AG08396 (cell line): Measurements from ENCODE around the gene KCNN4.
"Not testable (repeated sequence)": the region's sequence is repeated elsewhere in the genome, so short reads cannot be mapped to it uniquely, and the experiment has no call there.

Source experiments
- DNase-seq: peaks from one replicate; pipeline ENCODE4 v3.0.0; 2012; ENCODE audit warnings: low spot score, mixed read lengths

Gene KCNN4

DNA sequence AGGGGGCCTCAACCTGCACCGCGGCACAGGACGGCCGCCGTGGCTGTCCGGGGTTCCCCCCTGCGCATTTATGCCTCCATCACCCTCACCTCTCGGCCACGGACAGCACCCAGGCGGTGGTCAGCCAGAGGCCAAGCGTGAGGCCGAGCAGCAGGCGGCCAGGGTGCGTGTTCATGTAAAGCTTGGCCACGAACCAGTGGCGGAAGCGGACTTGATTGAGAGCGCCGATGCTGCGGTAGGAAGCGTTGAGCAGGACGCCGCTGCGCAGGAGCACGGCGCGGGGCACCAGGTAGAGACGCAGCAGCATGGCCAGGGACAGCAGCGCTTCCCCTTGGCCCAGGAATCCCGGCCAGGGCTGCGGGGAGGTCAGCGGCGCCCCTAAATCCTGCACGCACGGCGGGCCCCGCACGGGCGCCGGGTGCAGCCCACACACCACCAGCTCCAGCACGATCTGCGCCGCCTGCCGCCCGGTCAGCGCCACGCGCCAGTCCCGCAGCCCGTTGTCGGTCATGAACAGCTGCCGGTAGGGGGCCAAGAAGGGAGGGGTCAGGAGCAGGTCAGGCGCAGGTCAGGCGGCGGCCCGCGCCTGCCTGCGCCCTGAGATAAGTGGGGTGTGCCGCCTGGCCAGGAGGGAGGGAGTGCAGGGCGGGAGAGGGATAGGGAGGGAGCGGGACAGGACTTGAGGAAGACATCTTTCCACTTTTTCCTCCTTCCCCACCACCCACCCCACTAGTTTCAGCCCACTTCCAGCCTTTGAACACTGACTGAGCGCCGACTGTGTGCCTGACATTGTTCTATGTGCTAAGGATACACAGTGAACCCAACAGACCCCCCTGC lies 6.5 kb downstream of the KCNN4 start:
- DNase-seq = peak; percentile 88

DNA sequence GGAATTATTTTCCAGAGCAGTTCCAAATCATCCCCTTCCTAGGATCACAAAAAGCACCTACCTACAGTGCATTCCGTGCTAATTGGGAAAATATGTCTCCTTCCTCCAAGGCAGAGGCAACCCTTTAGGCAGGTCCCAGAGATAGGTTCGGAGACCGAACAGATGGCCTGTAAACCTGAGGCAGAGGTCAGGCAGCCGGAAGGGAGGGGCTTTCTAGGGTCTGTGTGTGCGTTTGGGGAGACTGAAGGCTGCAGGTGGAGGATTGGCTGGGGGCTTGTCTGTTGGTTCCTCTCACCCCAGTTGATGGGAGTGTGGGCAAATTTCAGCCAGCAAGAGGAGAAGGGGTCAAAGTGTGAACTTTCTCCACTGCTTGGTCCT lies 7.1 kb downstream of the KCNN4 start:
- no peak for DNase-seq

DNA sequence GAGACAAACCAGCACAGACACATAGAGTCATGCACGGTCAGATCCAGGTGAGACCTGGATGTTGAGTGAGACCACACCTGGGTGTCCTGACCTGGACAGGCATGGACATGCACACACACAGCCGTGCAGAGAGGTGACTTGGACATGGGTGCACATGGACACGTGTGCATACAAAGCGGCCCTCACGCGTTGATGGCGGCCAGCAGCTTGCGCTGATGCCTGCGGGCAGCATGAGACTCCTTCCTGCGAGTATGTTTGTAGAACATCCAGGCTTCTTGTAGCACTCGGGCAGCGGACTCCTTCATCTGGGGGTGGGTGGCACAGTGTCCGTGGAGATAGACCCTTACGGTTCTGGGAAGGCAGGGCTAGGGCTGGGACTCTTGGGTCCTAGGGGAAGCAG lies 11.5 kb downstream of the KCNN4 start:
- DNase-seq = no peak

DNA sequence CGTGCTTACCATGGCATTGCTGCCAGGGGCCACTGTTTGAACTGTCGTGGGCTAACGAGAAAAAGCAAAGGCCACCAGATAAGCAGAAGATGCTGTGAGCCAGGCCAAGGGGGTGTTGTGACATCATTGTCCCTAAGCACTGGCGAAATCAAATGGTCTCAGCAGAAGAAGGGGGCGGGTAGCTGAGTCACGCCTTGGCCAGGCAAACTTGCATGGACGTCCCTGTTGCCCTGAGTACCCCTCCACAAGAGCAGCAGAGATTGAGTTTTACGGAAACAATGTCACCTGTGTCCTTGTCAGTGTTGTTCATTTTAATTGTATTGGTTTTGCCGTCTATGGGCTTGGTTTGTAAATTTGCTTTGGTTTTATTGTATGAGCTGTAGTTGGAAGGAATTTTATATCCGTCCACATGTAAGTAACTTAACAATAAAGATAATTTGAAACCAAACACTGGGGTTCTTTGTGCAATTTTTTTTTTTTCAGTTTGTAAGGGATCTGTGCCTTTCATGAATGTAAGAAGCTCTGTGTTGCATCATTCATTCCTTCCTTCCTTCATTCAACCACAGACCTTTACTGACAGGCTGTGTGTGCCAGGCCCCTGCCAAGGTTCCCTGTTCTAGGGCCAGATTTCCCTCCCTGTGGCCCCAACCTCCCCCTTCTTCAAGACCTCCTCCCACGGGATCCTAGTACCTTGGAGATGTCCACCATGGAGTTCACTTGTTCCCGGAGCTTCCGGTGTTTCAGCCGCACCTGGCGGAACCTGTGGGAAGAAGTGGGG lies 12.3 kb downstream of the KCNN4 start:
- no peak for DNase-seq

DNA sequence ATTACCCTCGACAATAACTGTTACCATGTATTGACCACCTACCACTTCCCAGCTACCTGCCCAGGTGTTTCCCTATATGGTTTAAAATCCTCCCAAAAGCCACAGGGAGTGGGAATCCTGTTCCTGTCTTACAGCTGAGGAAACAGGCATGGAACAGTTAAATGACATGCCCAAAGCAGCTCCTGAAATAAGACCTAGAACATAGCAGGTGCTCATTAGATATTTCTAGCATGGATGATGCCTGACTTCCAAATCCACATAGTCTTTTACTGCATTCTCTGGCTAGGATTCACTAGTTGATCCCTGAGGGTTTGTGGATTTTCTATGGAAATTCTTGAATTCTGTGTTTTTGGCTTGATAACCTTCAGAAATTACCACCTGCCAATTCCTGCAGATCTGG lies 13.0 kb downstream of the KCNN4 start:
- no peak for DNase-seq

DNA sequence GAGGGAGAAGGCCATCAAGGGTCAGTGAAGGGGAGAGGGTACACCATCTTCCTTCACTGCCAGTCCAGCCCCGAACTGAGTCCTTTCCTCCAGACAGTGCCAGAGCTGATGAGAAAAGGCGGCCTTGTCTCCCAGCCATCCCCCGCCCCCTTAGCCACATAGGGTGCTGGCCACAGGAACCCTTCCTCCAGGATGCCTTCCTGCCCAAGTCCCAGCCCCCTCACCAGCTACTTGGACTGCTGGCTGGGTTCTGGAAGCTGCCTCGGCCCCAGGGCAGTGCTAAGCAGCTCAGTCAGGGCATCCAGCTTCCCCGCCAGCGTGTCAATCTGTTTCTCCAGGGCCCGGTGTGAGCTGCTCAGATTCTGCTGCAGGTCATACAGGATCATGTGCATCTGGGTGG lies 13.5 kb downstream of the KCNN4 start:
- no peak for DNase-seq

DNA sequence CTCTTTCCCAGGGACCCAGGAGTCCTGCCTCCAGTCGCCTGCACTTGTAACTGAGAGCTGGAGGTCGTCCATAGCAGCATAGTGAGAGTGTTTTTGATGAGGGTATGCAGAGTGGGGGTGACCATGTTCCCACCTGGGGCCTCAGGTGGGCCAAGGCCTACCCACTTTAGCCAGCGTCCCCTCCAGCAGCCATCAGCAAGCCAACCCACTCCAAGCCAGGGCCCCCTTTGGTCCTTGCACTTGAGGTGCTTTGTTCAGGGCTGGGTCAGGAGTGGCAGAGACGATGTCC lies 14.1 kb downstream of the KCNN4 start:
- DNase-seq = no peak

DNA sequence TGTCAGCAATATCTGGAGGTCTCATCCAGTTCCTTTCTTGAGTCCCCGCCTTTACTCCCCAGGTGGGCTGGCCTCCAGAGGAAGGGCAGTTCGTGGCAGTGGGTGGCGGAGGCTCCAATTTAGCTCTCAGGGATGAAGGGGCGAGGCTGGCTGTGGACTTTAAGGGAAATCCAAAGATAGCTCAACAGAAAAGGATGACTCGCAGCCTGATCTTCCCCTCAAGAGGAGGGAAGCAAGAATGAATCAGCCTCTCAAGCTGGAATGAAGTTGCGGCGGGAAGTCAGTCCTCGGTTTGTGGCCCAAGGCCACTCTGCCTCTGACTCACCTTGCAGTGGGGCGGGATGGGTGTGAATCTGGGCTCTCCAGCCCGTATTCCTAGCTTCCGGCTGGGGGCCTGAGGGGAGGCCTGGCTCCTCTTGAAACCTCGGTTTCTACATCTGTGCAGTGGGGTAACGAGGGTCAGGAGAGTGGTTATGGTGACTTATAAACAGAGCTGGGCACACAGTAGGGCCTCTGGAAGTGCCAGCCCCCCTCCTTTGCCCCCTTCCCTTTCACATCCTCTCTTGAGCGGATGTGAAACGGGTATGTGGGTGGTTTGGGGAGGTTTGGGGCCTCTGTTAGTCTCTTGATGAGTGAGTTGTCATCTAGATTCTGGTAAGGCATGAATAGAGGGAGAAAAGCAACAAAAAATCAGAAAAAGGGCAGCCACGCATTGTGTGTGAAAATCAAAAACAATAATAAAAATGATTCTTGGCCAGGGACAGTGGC lies 15.5 kb downstream of the KCNN4 start:
- DNase-seq = peak; percentile 88

DNA sequence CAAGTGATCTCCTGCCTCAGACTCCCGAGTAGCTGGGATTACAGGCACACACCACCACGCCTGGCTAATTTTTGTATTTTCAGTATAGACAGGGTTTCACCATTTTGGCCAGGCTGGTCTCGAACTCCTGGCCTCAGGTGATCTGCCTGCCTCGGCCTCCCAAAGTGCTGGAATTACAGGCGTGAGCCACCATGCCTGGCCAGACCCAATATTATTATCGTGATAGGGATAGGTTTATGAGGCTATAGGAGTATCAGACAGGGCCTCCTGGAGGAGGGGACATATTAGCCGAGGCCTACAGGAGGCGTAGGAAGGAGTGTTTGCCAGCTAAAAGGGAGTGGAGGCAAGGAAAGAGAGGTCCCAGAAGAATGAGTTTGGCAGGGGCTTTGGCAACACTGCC lies 16.1 kb downstream of the KCNN4 start:
- DNase-seq = not testable (repeated sequence)

DNA sequence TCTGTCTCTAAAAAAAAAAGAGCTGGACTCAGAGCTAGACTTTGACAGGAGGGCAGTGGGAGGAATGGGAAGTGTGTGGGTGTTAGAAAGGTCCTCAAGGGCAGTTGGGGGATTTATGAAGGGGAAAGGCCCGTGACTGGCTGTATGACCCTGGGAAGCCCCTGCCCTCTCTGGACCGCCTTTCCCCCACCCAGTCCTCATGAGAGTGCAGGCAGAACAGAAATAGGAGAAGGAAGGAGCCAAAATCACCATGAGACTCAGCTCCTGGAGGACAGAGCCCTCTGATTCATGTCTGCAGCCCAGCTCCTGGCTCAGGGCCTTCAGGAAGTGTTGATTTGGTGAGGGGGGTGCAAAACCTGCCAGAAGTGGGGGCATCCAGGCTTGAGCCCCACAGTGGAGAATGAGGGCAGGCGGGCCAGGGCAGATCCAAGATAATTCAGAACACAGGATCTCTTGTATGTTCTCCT lies 17.3 kb downstream of the KCNN4 start:
- DNase-seq = no peak

DNA sequence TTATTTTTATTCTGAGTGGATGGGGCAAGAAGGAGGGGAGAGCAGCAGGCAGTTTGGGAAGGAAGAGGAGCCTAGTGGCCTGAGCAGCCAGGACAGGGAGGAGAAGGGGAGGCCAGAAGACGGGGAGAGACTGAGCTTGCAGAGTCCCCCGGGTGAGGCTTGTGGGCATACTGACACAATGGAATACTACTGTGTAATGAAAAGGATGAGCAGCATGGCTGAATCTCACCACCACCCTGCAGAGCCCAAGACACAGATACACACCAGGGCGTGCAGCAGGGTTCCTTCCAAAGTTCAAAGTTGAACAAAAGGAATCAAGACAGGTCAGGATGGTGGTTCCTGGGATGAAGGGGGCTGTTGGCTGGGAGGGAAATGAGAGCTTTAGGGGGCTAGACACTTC lies 18.0 kb downstream of the KCNN4 start:
- no peak for DNase-seq

DNA sequence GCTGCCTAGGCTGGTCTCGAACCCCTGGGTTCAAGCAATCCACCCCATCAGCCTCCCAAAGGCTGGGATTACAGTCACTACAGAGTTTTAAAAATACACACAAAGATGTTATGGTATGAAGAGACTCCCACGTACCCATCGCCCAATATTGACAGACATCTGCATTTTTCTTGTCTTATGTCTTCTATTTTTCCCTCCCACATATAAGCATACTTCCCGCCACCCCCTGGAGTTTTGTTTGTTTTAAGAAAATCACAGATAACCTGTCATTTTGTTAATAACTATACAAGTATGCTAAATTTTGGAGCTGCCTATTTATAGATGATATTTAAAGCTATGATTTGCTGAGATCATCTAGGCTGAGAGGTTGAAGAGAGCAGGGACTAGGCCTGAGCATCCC lies 19.8 kb downstream of the KCNN4 start:
- DNase-seq = no peak

DNA sequence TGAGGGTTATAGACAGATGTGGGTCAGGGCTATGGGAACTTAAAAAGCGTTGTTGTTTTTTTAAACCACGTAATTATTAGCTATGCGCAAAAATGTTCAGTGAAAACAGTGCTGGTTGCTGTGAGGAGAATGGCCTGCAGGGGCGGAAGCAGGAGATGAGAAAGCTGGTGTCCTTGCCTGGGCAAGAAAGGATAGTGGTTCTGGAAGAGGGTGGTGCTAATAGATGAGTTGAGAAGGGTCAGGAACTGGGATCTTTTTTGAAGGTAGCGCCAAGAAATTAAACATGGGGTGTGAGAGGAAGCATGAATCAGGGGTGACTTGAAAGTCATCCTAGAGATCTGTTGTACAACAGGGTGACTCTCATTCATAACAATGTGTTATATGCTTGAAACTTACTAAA lies 21.3 kb downstream of the KCNN4 start:
- no peak for DNase-seq

DNA sequence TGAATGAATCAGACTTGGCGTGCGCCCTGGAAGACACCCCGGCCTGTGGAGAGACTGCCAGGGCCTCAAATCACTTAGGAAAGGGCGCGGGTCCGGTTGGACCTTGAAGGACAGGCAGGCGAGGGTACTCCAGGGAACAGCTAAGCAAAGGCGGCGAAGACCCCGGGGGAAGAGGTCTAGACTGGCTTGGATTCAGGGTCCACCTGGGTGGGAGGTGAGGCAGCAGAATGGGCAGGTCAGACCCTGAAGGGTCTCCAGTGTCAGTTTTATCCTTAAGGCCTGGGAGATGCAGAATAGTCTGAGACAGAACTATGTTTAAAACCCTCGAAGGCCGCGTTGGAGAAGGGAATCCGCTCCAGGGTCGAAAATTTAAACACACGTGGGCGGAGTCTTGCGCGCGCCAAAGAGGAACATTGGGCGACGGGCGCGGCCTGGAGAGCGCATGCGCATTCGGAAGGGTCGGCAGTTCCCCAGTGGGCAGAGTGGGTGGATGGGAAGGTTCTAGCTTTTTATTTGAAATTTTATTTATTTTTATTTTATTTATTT lies 25.4 kb downstream of the KCNN4 start:
- DNase-seq = peak; percentile 79

DNA sequence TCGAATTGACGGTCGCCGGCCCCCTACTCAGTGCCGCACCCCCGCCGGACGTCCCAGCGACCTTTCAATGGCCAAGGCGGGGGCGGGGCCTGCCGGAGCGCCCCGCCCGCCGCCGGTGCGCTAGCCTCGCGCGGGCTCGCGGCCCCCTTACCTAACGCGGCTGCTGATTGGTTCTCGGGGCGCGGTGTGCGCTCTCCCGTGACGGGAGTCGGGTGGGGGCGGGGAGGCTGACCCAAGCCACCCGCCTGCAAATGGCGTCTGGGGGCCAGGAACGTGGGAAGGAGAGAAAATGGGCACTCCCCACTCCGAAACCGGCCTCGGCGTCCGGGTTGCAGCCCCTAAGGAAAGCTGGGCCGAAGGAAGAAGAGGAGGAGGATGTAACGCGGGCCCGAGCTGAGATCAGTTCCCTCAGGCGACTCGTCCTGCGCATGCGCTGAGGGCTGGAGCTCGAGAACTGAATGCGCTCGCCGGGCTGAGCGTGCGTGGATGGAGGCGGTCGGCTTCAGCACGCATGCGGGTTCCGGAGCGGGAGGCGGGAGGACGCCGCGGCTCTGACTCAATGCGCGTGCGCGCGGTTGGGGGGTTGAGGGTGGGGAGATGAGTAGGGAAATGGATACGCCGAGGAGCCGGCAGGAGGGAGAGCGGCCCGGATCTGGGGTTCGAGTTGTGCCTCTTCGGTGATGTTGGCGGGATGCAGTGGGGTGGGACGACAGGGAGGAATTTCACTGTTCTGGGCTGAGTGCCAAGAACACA lies 26.1 kb downstream of the KCNN4 start, which contains the start of gene SMG9:
SMG9 (minus strand) TSS at position 460 of the 753 bp plus-strand sequence. CDS start 4,221 bp downstream, outside the sequence.
- DNase-seq = peak; percentile 99

DNA sequence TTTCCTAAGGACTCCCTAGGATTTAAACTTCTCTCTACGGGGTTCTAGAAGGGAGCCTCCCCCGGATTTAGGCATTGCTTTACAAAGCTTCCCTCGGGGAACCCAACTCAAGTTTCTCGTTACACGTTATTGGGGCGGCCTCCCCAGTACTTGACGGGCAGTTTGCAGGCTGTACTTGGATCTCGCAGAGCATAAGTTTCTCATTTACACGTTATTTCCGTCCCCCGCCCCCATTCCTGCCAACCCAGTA lies 26.6 kb downstream of the KCNN4 start:
- DNase-seq = no peak

DNA sequence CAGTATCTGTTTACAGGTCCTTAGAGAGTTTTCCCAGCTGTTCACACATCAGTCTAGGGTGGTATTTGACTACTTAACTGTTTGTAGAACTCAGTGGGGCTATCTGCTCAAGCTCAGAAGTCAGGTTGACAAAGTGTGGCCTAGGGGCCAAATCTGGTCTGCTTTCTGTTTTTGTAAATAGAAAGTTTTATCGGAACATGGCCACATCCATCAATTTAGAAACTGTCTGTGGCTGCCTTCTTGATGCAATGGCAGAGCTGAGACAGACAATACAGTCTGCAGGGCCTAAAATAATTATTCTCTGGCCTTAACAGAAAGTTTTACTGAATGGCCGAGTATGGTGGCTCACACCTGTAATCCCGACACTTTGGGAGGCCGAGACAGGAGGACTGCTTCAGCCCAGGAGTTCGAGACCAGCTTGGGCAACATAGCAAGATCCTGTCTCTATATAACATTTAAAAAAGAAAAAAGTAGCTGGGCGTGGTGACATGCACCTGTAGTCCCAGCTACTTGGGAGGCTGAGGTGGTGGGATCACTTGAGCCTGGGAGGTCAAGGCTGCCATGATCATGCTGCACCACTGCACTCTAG lies 28.4 kb downstream of the KCNN4 start:
- DNase-seq = no peak

DNA sequence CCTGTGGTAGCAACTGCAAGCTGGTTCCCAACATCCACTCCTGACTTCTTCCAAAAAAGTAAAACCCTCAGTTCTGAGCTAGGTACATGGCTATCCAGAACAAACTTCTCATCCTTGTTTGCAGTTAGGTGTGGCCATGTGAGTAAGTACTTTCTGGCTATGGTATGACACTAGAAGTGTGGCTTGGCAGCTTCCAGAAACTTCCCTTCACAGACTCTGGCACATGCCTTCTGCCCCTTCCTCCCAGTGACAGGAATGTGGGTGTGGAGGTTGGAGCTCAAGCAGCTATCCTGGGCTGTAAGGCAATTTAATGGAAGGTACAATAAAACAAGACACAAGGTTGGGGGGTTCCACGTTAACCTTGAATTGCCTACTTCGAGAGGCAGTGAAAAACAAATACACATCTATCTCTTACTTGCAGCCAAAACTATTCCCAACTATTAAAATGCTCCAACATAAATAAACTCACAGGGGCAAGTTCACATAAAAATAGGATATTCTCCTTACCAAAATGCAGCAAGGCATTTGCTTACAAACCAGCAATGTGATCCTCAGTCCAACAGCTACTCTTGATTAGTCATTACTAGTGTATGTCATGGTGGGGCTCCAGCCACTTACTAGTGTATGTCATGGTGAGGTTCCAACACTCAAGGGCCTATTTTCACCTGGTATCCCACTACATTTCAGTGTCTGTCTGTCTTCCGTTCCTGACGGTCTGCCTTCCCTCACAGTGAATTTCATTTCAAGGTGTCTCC lies 29.1 kb downstream of the KCNN4 start:
- no peak for DNase-seq

DNA sequence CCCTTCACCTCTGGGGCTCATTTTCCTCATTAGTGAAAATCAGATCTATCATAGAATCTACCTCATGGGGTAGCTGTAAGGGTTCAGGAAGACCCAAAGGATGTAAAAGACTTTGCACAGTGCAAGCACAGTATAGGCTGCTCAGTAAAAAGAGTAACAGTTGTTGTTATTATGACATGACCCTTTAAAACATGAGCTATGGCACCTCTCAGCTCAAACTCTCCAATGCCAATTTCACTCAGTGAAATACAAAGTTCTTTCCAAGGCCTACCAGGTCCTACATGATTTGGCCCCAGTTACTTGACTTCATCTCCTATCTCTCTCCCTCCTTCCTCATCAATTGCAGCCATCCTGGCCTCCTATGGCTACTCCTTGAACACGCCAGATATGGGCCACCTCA lies 30.9 kb downstream of the KCNN4 start:
- no peak for DNase-seq

DNA sequence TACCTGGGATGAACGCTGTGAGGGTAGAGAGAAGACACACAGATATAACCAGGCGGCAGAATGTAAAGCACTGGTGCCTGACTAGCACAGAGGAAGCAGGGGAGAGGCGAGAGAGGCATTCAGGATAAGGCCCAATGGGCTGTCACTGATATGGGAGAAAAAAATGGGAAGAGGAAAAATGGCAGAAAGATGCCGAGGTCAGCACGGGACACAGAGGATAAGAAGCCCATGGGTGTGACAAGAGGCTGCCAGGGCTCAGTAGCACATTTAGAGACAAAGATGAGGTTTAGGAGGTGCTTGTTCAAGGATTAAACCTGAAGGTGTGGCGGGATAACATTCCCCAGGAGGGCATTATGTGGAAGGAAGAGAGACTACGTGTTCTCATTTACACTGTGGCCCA lies 31.6 kb downstream of the KCNN4 start:
- no peak for DNase-seq

DNA sequence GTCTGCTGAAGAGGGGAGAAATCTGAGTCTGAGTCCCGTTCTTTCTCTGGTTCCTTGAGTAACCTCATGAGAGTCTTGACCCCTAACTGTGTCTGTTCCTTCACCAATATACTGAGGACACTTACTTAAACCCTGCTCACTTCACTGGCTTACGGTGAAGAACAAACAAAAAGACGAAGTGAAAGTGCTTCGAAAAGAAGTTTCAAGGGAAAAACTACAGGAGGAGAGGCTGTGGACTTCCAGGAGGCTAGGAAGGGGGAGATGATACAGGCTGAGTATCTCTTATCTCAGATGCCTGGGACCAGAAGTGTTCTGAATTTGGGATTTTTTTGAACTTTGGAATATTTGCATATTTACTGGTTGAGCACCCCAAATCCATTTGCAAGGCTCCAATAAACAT lies 32.1 kb downstream of the KCNN4 start:
- DNase-seq = no peak
